Effector CD8-positive, alpha-beta T cell (primary cell): ENCODE data around the gene MLLT6.

ENCODE experiments used
- DNase-seq: peaks from one replicate; lab custom pipeline; 2025; lab: John Stamatoyannopoulos, UW

MLLT6 gene

GRCh38 chr17:38706505-38707216 is 1.6 kb downstream of the MLLT6 start:
- DNase-seq = peak; percentile 6

GRCh38 chr17:38707678-38708351 is 2.7 kb downstream of the MLLT6 start:
- no peak for DNase-seq

GRCh38 chr17:38709104-38709820 is 4.2 kb downstream of the MLLT6 start:
- DNase-seq = no peak

GRCh38 chr17:38709864-38710603 is 5.0 kb downstream of the MLLT6 start:
- DNase-seq = no peak

- DNase-seq = no peak
Observed at GRCh38 chr17:38710604-38710962, 5.5 kb downstream of the MLLT6 start.

- no peak for DNase-seq
Observed at GRCh38 chr17:38710985-38711384, 5.9 kb downstream of the MLLT6 start.

GRCh38 chr17:38711792-38712571 is 6.9 kb downstream of the MLLT6 start:
- DNase-seq = no peak

- no peak for DNase-seq
Observed at GRCh38 chr17:38712593-38712992, 7.5 kb downstream of the MLLT6 start.

- DNase-seq = no peak
Observed at GRCh38 chr17:38713456-38714075, 8.5 kb downstream of the MLLT6 start.

- no peak for DNase-seq
Observed at GRCh38 chr17:38715216-38715943, 10.3 kb downstream of the MLLT6 start.

- no peak for DNase-seq
Observed at GRCh38 chr17:38716368-38717005, 11.4 kb downstream of the MLLT6 start.

GRCh38 chr17:38717139-38717745 is 12.2 kb downstream of the MLLT6 start:
- no peak for DNase-seq

GRCh38 chr17:38719289-38719942 is 14.3 kb downstream of the MLLT6 start:
- no peak for DNase-seq

- no peak for DNase-seq
Observed at GRCh38 chr17:38719943-38720641, 15.0 kb downstream of the MLLT6 start.

- no peak for DNase-seq
Observed at GRCh38 chr17:38720941-38721340, 15.9 kb downstream of the MLLT6 start.

GRCh38 chr17:38721802-38722201 is 16.7 kb downstream of the MLLT6 start:
- DNase-seq = no peak

- DNase-seq = no peak
Observed at GRCh38 chr17:38724337-38724988, 19.4 kb downstream of the MLLT6 start.

GRCh38 chr17:38725066-38725465 is 20.0 kb downstream of the MLLT6 start:
- no peak for DNase-seq
